Measurements from ENCODE around the gene USP13.

GRCh38 chr3:179744667-179745066, 91.8 kb downstream of the USP13 start:
- TF ChIP-seq CTCF (IDR thresholded peaks at IDR 0.05) (no peak), POLR2AphosphoS5 (IDR thresholded peaks at IDR 0.05) (no peak)

Measured in gastroesophageal sphincter (tissue), 3 donors.